Activated naive CD4-positive, alpha-beta T cell treated with anti-CD3 and anti-CD28 coated beads for 36 hours (primary cell): ENCODE measurements around the gene SSTR5. TPM values are rescaled to one million over a fixed set of nuclear protein-coding genes. Genes with fewer than 3 reads are reported as not detected.

Experiments
- CTCF ChIA-PET: fragments of 350-600 bp; sonication (Branson Sonifier 250); formaldehyde crosslinking; loops from one replicate; lab custom pipeline; 2021; ENCODE audit warnings: antibody characterized with exemption; lab: Charles Lee
- DNase-seq: peaks from one replicate; pipeline ENCODE4 v3.0.0-alpha.2; 2020
- H3K27ac Mint-ChIP-seq: one replicate; pipeline ENCODE4 v1.8.0; 2021; ENCODE audit warnings: mild to moderate bottlenecking, mixed read lengths
- H3K27me3 Mint-ChIP-seq: one replicate; pipeline ENCODE4 v1.8.0; 2021; ENCODE audit warnings: low read depth, mixed read lengths
- H3K36me3 Mint-ChIP-seq: one replicate; pipeline ENCODE4 v1.8.0; 2021; ENCODE audit warnings: low read depth, mixed read lengths
- H3K4me1 Mint-ChIP-seq: one replicate; pipeline ENCODE4 v1.8.0; 2021; ENCODE audit warnings: low read depth, mixed read lengths
- H3K4me3 Mint-ChIP-seq: one replicate; pipeline ENCODE4 v1.8.0; 2021; ENCODE audit warnings: mild to moderate bottlenecking, moderate library complexity, mixed read lengths
- H3K9me3 Mint-ChIP-seq: one replicate; pipeline ENCODE4 v1.8.0; 2021; ENCODE audit warnings: mixed read lengths
- intact Hi-C: fragments of 100-400 bp; cut with micrococcal nuclease; formaldehyde crosslinking; loops from one replicate; pipeline ENCODE4 v1.15.1; 2023
- total RNA-seq, 2 experiments: library from RNA; stranded (reverse); gene quantifications; one replicate each; pipeline ENCODE4 v1.2.3, GENCODE V29; 2021

The SSTR5 gene
- total RNA-seq, 2 experiments from 2014 or later, result not detected

- H3K4me3 Mint-ChIP-seq, result no peak overlapping the region
- peaks cover 4% of the 10 kb centered on the region for H3K27me3 Mint-ChIP-seq
- intact Hi-C loops, result no loop called here
- H3K27ac Mint-ChIP-seq, result no peak overlapping the region
- H3K36me3 Mint-ChIP-seq, result no peaks in the 10 kb centered on the region
- H3K4me1 Mint-ChIP-seq, result no peaks in the 10 kb centered on the region
- H3K9me3 Mint-ChIP-seq, result no peaks in the 10 kb centered on the region
- DNase-seq, result no peak
- CTCF ChIA-PET, result no interaction called here
Observed at GRCh38 chr16:1043881-1044451, 28.6 kb upstream of the SSTR5 start.

DNA sequence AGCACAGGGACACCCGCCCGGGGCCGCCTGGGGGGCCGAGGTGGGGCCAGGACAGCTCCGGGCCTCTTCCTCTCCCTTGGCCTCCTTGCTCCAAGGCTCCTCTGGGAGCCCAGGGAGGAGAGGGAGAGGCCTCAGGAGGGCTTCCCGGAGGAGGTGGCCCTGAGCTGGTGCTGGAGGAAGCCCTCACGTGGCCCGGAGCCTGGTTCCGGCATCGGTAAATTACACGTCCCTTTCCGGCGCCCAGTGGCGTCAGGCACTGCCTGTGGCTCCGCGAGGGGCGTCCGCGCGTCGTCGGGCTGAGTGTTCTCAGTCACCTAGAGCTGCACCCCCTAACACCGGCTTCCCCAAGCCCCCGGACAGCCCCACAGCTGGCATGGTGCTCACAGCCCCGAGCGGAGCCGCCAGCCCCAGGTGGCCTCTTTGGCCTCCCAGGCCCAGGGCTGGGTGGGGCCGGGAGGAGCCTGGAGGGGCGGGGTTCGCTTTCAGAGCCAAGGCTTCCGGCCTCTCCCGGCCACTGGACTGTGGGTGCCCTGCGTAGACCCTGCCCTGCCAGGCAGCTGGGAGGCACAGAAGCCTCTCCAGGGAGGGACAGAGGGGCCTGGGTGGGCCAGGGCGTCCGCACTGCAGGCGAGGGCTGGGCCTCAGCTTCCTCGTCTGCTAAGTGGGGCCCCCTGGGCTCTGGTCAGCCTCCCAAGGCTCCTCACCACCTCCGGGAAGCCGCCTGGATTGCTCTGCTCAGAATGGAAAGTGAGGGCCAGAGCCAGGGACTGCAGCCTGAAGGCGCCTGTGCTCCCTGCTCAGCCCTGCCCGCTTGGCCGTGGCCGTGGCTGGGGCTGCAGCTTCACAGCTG, 27.9 kb upstream of the SSTR5 start:
- DNase-seq, result no peak
- no peak overlapping the region for H3K4me3 Mint-ChIP-seq
- CTCF ChIA-PET, result no interaction called here

DNA sequence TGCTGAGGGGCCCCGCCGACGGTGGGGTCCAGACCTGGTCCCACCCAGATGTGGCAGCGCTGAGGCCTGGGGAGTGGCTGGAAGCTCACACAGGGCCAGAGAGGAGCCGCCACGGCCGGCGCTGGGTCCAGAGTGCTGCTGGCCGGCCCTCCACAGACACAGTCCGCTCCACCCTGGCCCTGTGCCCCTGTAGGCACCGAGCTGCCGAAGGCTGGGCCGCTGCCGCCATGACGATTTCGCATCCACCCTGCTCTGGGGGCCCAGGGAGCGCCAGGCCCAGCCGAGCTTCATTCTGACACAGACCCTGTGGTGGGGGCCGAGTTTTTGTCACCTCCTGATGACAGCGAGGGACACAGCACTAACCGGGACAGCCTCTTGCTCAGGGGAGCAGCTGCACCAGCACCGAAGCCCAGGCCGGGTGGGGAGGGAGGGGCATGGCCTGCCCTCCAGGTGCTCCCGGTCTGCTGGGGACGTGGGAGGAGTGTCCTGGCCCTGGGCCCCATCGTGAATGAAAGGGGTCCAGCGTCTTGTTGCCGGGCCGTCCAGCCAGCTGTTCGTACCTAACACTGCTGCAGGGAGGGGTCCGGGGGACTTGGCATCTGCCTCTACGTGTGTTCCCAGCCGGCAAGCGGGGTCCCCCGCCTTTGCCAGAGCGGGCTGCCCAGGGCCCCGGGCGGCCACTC, 27.1 kb upstream of the SSTR5 start:
- intact Hi-C loops, result no loop called here
- CTCF ChIA-PET, result interaction anchor here (0.7 kb wide), 1 partner anchor 12 kb away, joined by 3 read pairs; no protein-coding TSS in a partner anchor
- Mint-ChIP-seq H3K27me3 (peaks cover 4% of the 10 kb centered on the region), H3K36me3 (no peaks in the 10 kb centered on the region), H3K9me3 (no peaks in the 10 kb centered on the region), H3K4me1 (no peaks in the 10 kb centered on the region), H3K4me3 (no peak overlapping the region), H3K27ac (no peak overlapping the region)
- DNase-seq, result no peak

More for the DNA sequence above, 27.9 kb upstream of the SSTR5 start:
- H3K27me3 Mint-ChIP-seq, result peaks cover 4% of the 10 kb centered on the region
- H3K4me1 Mint-ChIP-seq, result no peaks in the 10 kb centered on the region
- H3K36me3 Mint-ChIP-seq, result no peaks in the 10 kb centered on the region
- H3K27ac Mint-ChIP-seq, result no peak overlapping the region
- intact Hi-C loops, result no loop called here
- H3K9me3 Mint-ChIP-seq, result no peaks in the 10 kb centered on the region

DNA sequence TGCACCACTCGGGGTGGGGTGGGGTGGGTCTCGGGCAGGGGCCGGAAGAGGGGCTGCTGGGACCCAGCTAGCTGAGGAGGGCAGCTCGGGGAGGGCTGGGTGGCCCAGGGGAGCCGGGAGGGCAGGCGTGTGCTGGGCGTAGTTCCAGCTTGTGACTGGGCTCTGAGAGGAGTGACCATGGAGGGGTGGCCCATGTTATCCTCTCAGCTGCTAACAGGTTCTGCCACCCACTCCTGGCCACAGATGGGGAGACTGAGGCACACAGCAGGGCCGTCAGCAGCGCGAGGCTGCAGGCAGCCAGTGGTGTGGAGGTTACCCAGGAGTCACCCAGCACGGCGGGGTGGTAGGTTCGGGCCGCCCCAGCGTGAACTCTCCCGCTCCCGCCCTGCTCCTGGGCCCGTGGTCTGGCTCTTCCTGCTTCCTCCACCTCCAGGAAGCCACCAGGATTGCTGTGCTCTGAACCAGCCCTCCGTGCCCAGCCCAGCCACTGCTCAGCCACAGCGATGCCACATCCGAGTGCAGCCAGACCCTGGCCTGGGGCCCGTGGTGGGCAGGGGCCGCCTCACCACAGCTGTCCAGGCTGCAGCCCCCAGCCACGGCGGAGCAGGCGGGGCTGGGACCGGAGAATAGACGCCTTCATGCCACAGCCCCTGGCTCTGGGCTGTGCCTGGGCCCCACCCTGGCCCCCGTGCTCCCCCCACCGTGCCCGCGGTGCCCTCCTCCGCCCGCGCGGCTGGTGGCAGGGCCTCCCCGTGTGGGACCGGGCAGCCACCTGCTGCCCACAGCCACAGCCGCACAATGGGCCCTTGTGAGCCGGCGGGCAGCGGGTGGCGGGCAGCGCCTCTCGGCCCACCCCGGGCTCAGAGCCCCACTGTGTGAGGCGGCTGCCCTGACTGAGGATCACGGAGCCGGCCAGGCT, 26.3 kb upstream of the SSTR5 start:
- CTCF ChIA-PET, result interaction anchor here (0.7 kb wide), 1 partner anchor 11 kb away, joined by 3 read pairs; no protein-coding TSS in a partner anchor
- Mint-ChIP-seq H3K36me3 (no peaks in the 10 kb centered on the region), H3K4me3 (no peak overlapping the region), H3K4me1 (no peaks in the 10 kb centered on the region), H3K27me3 (peaks cover 4% of the 10 kb centered on the region), H3K9me3 (no peaks in the 10 kb centered on the region), H3K27ac (no peak overlapping the region)
- intact Hi-C loops, result no loop called here
- DNase-seq, result no peak

DNA sequence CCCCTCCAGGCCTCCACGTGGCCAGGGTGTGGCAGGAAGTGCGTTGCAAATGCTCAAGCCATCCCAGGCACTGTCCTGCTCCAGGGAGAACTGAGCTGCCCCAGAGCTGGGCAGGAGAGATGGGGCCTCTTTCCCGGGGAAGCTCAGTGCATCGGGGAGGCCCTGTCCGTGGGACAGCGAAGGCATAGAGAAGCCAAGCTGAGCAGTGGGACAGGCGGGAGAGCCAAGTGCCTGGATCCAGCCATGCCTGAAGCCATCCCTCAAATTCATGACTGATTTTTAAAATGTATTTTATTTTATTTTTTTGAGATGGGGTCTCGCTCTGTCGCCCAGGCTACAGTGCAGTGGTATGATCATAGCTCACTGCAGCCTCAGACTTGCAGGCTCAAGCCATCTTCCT, 25.4 kb upstream of the SSTR5 start:
- Mint-ChIP-seq H3K4me3 (no peak overlapping the region), H3K4me1 (no peaks in the 10 kb centered on the region), H3K9me3 (no peaks in the 10 kb centered on the region), H3K27me3 (peaks cover 3% of the 10 kb centered on the region), H3K36me3 (no peaks in the 10 kb centered on the region), H3K27ac (no peak overlapping the region)
- CTCF ChIA-PET, result interaction anchor here (1.6 kb wide), 1 partner anchor 9 kb away, joined by 5 read pairs; no protein-coding TSS in a partner anchor
- DNase-seq, result no peak
- intact Hi-C loops, result no loop called here

DNA sequence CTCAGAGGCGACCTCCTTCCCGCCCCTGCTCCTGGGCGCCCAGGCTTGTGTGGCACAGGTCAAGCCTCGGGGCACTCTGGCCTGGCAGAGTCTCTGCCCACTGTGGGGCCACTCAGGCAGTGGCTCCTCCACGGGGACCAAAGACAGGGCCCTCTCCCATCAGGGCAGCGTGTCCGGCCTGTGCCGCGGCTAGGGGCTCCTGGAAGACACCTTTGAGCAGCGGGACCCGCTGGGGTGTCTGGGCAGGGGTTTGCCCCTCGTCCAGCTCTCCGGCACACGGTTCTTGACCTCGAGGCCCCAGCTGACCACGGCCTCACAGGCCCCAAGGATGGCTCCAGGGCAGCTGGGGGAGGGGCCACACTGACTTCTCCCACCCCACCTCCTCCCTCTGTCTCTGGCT, 24.7 kb upstream of the SSTR5 start:
- intact Hi-C loops, result no loop called here
- Mint-ChIP-seq H3K4me1 (no peaks in the 10 kb centered on the region), H3K27me3 (no peaks in the 10 kb centered on the region), H3K9me3 (no peaks in the 10 kb centered on the region), H3K36me3 (no peaks in the 10 kb centered on the region), H3K4me3 (no peak overlapping the region), H3K27ac (no peak overlapping the region)
- DNase-seq, result no peak
- CTCF ChIA-PET, result interaction anchor here (0.6 to 1.6 kb wide), 2 partner anchors 8 to 120 kb away, joined by 3 to 5 read pairs; no protein-coding TSS in a partner anchor

DNA sequence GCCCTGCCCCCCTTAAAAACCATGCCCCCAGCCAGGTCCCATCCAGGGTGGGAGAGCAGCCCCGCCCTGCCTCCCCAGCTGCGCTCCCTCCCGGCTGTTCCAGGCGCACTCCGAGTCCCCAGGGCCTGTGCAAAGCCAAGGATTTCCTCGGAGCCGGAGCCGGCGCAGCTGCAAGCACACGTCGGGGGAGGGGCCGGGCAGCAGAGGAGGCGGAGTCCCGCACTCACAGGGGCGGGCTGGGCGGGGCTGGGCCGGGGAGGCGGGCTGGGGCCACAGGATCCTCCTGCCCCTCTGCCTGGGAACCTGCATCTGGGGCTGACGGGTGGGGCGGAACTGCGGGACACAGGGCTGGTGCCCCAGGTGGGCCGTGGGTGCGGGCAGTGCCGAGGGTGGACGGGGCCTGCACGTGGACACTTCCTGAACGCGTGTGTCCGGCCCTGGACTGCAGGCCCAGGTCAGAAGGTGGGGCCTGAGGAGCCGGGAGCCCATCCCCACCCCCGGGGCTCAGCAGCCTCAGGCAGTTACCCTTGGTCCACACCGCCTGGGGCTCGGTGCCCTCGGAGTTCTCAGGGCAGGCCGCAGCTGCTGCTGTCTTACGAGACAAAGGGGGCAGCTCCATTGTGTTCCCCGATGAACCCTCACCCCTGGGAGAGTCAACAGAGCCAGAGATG, 24.0 kb upstream of the SSTR5 start:
- H3K27me3 Mint-ChIP-seq, result no peaks in the 10 kb centered on the region
- peak; percentile 22 for DNase-seq
- H3K4me3 Mint-ChIP-seq, result no peak overlapping the region
- CTCF ChIA-PET, result interaction anchor here (1.6 kb wide), 1 partner anchor 7 kb away, joined by 5 read pairs; no protein-coding TSS in a partner anchor
- H3K9me3 Mint-ChIP-seq, result no peaks in the 10 kb centered on the region
- H3K4me1 Mint-ChIP-seq, result no peaks in the 10 kb centered on the region
- no peak overlapping the region for H3K27ac Mint-ChIP-seq
- H3K36me3 Mint-ChIP-seq, result no peaks in the 10 kb centered on the region
- intact Hi-C loops, result no loop called here

- intact Hi-C loops, result no loop called here
- Mint-ChIP-seq H3K4me1 (no peaks in the 10 kb centered on the region), H3K27ac (no peak overlapping the region), H3K9me3 (no peaks in the 10 kb centered on the region), H3K27me3 (no peaks in the 10 kb centered on the region), H3K36me3 (no peaks in the 10 kb centered on the region), H3K4me3 (no peak overlapping the region)
- CTCF ChIA-PET, result interaction anchor here (0.6 kb wide), 1 partner anchor 11 kb away, joined by 3 read pairs; no protein-coding TSS in a partner anchor
- DNase-seq, result no peak
Observed at GRCh38 chr16:1049113-1049975, 23.2 kb upstream of the SSTR5 start.

- H3K4me3 Mint-ChIP-seq, result no peak overlapping the region
- H3K27ac Mint-ChIP-seq, result no peak overlapping the region
- no peaks in the 10 kb centered on the region for H3K27me3 Mint-ChIP-seq
- CTCF ChIA-PET, result interaction anchor here (0.6 to 1.0 kb wide), 3 partner anchors 10 to 246 kb away, joined by 3 to 4 read pairs (median 3); no protein-coding TSS in a partner anchor
- H3K36me3 Mint-ChIP-seq, result no peaks in the 10 kb centered on the region
- intact Hi-C loops, result no loop called here
- H3K4me1 Mint-ChIP-seq, result no peaks in the 10 kb centered on the region
- no peak for DNase-seq
- H3K9me3 Mint-ChIP-seq, result no peaks in the 10 kb centered on the region
Observed at GRCh38 chr16:1049976-1050247, 22.6 kb upstream of the SSTR5 start.

DNA sequence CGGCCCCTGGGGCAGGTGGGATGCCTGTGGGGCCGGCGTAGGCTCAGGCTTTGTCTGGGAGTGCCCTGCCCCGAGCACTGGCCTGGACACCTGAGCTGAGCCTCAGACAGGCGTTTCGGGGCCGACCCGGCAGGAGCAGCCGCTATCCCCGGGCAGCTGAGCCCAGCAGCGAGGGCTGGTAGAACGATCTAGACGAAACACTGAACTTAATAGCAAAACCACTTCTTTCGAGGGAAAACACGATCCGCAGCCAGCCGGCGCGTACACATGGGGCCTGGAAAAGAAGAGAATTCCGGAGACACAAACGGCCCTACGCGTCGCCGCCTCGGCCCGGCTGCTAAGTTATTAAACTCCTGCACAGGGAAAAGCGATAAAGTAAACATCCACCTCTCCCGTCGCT, 22.0 kb upstream of the SSTR5 start:
- no peak for DNase-seq
- no peak overlapping the region for H3K4me3 Mint-ChIP-seq
- H3K36me3 Mint-ChIP-seq, result no peaks in the 10 kb centered on the region
- no peak overlapping the region for H3K27ac Mint-ChIP-seq
- CTCF ChIA-PET, result interaction anchor here (0.7 to 1.0 kb wide), 2 partner anchors 53 to 247 kb away, joined by 3 to 4 read pairs; no protein-coding TSS in a partner anchor
- no peaks in the 10 kb centered on the region for H3K27me3 Mint-ChIP-seq
- H3K9me3 Mint-ChIP-seq, result no peaks in the 10 kb centered on the region
- H3K4me1 Mint-ChIP-seq, result no peaks in the 10 kb centered on the region
- intact Hi-C loops, result no loop called here
